Stromal cell of bone marrow (primary cell): ENCODE data around the gene GPR83.
"Not testable (repeated sequence)": the region's sequence is repeated elsewhere in the genome, so short reads cannot be mapped to it uniquely, and the experiment has no call there.

Experiments
- DNase-seq: peaks from one replicate; pipeline ENCODE4 v3.0.0-alpha.2; 2012; ENCODE audit warnings: low read depth

GPR83 gene

DNA sequence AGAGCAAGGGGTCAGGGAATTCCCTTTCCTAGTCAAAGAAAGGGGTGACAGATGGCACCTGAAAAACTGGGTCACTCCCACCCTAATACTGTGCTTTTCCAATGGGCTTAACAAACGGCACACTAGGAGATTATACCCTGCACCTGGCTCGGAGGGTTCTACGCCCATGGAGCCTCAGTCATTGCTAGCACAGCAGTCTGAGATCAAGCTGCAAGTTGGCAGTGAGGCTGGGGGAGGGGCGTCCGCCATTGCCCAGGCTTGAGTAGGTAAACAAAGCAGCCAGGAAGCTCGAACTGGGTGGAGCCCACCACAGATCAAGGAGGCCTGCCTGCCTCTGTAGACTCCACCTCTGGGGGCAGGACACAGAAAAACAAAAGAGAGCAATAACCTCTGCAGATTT, 30.6 kb downstream of the GPR83 start:
- not testable (repeated sequence) for DNase-seq

DNA sequence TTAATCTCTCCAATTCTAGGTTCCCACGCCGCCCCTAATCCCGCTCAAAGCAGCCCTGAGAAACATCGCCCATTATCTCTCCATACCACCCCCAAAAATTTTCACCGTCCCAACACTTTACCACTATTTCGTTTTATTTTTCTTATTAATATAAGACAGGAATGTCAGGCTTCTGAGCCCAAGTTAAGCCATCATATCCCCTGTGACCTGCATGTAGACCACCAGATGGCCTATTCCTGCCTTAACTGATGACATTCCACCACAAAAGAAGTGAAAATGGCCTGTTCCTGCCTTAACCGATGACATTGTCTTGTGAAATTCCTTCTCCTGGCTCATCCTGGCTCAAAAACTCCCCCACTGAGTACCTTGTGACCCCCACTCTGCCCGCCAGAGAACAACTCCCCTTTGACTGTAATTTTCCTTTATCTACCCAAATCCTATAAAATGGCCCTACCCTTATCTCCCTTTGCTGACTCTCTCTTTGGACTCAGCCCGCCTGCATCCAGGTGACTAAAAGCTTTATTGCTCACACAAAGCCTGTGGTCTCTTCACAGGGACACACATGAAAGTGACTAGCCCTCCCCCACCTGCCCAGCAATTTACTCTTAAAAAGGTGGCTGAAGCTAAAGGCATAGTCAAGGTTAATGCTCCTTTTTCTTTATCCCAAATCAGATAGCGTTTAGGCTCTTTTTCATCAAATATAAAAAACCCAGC, 50.2 kb downstream of the GPR83 start:
- DNase-seq, result not testable (repeated sequence)

DNA sequence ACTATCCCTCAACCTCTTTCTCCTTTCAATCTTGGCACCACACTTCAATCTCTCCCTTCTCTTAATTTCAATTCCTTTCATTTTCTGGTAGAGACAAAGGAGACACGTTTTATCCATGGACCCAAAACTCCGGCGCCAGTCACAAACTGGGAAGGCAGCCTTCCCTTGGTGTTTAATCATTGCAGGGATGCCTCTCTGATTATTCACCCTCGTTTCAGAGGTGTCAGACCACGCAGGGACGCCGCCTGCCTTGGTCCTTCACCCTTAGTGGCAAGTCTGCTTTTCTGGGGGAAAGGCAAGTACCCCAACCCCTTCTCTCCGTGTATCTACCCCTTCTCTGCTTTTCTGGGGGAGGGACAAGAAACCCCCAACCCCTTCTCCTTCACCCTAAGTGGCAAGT, 54.9 kb downstream of the GPR83 start:
- not testable (repeated sequence) for DNase-seq

DNA sequence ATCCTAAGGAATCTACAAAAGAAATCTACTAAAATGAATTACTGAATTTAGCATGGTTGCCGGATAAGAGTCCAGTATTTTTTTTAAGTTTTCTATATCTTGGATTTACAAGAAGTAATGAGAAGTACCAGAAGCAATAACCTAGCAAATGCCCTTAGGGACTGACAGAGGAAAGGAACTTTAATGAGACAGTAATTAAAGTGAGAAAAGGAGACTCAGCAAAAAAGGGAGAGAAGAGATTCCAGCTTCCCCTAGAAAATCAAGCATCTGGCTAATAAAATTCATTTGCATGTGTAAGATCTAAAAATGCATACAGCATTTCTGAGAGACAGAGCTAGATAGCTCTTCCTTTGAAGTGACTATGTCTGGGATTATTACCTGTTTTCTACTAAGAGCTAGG, 57.7 kb downstream of the GPR83 start:
- DNase-seq, result no peak

DNA sequence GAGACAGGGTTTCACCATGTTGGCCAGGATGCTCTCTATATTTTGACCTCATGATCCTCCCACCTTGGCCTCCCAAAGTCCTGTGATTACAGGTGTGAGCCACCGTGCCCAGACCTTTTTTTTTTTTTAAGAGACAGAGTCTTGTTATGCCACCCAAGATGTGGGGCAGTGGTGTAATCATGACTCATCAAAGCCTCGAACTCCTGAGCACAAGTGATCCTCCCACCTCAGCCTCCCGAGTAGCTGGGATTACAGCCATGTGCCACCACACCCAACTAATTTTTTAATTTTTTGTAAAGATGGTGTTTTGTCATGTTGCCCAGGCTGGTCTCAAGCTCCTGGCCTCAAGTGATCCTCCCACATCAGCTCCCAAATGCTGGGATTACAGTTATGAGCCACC, 59.0 kb downstream of the GPR83 start:
- no peak for DNase-seq

DNA sequence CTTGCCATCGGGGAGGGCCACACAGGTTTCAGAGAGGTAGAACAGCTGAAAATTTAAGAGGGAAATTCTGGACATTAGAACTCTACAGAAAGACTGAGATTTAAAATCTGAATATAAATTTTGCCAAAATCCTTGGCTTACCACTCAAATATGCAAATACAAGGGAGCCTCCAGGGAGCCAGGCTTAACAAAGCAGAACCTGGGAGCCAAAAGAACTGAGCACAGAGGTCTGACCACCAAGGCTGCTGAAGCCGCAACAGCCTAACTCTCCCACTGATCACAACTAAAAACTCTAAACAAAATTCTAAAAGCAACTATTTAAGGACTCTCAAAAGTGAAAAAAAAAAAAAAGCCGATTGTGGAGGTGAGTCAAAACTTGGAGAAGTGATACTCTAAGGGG, 62.6 kb downstream of the GPR83 start:
- DNase-seq, result no peak

DNA sequence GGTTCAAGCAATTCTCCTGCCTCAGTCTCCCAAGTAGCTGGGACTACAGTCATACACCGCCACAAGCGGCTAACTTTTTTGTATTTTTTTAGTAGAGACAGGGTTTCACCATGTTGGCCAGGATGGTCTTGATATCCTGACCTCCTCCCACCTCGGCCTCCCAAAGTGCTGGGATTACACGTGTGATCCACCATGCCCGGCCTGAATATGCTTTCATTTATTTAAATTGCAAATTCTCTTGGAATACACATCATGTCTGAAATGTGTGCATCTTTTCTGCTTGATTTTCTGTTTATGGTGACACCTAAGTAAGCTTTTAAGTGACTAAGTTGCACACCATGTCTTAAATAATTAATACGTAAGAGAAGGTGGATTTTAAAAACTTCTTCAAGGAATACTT, 65.2 kb downstream of the GPR83 start:
- no peak for DNase-seq

DNA sequence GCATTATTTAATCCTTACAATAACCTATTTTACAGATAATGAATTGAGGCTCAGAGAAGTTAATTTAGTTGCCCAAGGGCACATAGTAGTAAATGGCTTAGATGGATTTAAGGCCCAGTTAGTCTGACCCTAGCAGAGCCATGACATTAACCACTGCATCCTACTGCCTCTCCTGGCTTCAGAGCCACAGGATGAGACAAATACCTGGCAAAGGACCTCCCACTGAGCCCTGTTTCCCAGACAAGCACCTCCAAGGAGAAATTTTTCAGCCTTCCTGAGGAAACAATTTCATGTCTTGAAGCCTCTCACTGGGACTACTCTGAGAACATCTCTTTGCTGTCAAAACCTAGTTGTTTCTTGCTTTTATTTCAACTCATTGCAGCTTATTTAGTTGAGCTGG, 68.4 kb downstream of the GPR83 start:
- no peak for DNase-seq

DNA sequence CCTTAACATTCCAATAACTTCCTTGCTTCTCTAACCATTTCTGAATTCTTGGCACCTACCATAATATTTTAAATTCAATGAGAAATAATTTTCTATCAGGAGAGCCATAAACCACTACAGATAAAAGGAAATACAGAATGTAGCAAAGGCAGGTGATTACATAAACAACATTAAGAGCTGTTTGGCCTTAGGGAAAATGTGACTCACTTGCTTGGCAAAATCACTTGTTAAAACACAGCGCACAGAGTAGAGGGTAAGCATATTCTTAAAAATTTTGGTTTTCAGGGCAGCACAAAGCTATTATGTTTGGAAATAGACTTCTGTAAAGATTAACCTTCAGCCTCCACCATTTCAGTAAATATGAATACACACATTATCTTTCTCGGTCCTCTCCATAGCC, 70.4 kb downstream of the GPR83 start:
- no peak for DNase-seq

DNA sequence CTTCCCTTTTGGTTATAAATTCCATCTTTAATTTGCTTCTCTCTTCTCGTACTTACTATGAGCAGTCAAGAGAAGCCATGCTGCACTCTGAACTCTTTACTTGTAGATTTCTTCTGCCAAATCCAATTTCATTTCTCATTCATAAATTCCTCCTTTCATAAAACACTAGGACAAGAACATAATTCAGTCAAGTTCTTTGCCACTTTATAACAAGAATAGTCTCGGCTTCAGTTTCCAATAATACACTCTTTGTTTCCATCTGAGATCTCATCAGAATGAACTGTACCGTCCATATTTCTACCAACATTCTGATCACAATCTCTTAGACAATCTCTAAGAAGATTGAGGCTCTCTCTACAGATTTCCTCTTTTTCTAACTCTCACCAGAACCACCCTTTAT, 71.7 kb downstream of the GPR83 start:
- DNase-seq, result no peak

DNA sequence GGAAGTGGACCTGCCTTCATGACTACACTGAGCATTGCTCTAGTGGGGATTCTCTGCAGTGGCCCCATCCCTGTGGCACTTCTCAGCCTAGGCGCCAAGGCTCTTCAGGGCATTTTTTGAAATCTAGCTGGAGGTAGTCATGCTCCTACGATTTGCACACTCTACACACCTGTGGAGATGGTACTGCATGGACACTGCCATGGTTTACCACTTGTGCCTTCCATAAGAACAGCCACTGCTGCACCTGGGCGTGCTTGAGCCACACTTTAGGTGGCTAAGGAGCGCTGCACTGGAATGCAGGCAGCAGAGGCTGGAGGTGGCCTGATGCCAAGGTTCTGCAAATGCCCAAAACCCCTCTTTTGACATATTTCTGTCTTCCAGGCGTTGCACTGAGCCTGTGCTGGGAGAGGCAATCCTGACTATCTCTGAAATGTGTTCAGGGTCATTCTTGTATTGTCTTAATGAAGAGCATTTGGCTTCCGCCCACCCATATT, 72.6 kb downstream of the GPR83 start:
- no peak for DNase-seq
